Aorta (tissue), 5 donors: ENCODE measurements around the gene GALK2. TPM values are rescaled to one million over a fixed set of nuclear protein-coding genes. Genes with fewer than 3 reads are reported as not detected.
"Not testable (repeated sequence)": the region's sequence is repeated elsewhere in the genome, so short reads cannot be mapped to it uniquely, and the experiment has no call there.

Experiments
- ATAC-seq: fragments of 200-7000 bp; cut with Tn5 transposase; one replicate; pipeline ENCODE4 v1.9.1; 2022; ENCODE audit warnings: moderate library complexity; ENCODE audit not compliant: low FRiP score
- DNase-seq, 2 donors: peaks; one replicate each; pipeline ENCODE4 v3.0.0-alpha.2; 2020
- H3K27ac ChIP-seq, 2 donors: one replicate each; pipeline ENCODE4 v1.5.1; 2013; ENCODE audit warnings: low read length in 2 of 2, mild to moderate bottlenecking in 2 of 2, moderate library complexity in 2 of 2, control low read depth in 1 of 2, inconsistent platforms in 1 of 2, low read depth in 1 of 2
- H3K27me3 ChIP-seq, 2 donors: one replicate each; pipeline ENCODE4 v1.6.1; 2013; ENCODE audit warnings: control low read depth in 1 of 2, low read length in 1 of 2, mild to moderate bottlenecking in 1 of 2, moderate library complexity in 1 of 2; ENCODE audit not compliant: insufficient read depth in 2 of 2, control insufficient read depth in 1 of 2
- H3K36me3 ChIP-seq, 2 donors: one replicate each; pipeline ENCODE4 v1.6.1; 2013; ENCODE audit warnings: control low read depth in 1 of 2, low read length in 1 of 2, mild to moderate bottlenecking in 1 of 2; ENCODE audit not compliant: insufficient read depth in 2 of 2, control insufficient read depth in 1 of 2
- H3K4me1 ChIP-seq, 2 donors: one replicate each; pipeline ENCODE4 v1.6.1; 2013; ENCODE audit warnings: low read length in 2 of 2, control low read depth in 1 of 2, mild to moderate bottlenecking in 1 of 2, moderate library complexity in 1 of 2; ENCODE audit not compliant: insufficient read depth in 2 of 2, control insufficient read depth in 1 of 2
- H3K4me3 ChIP-seq, 2 donors: one replicate each; pipeline ENCODE4 v1.5.1; 2013; ENCODE audit warnings: low read length in 2 of 2, control low read depth in 1 of 2, mild to moderate bottlenecking in 1 of 2
- H3K9me3 ChIP-seq: one replicate; pipeline ENCODE4 v1.6.1; 2013; ENCODE audit warnings: mild to moderate bottlenecking, low read length; ENCODE audit not compliant: control insufficient read depth
- WGBS, 2 donors: extraction: QIAGEN DNeasy Blood & Tissue Kit; methylation state at CpG; one replicate each; pipeline ENCODE4 v1.1.7; 2013; 5-methylcytosine and 5-hydroxymethylcytosine counted together
- intact Hi-C, 2 donors: fragments of 100-400 bp; cut with DNase I; formaldehyde crosslinking; loops; one replicate each; pipeline versions ENCODE4 v1.14.2 to v1.15.0; 2022
- polyA plus RNA-seq, 2 donors: library from polyadenylated mRNA; stranded (reverse); fragments of 200-250 nt; gene quantifications; one replicate each; pipeline ENCODE4 v1.2.3, GENCODE V29; 2013
- total RNA-seq, 2 donors: library from RNA; stranded (reverse); fragmentation: NEBNext Ultra II Directional; extraction: Animal tissue kit (Norgen Biotek cat#: 25700); gene quantifications; one replicate each; pipeline ENCODE4 v1.2.1, GENCODE V29; 2021
- donor health status: healthy with polysubstance abuse.
- donor health status: Bipolar disorder and iron deficiency.
- donor health status: DM: no; HTN: no; CAD: no.
- donor health status: DM: no; HTN: no; CAD: no.
- donor health status: DM: yes; HTN: yes; CAD: no.

GALK2 gene
- total and polyA plus RNA-seq, 4 donors = 12.4 to 36.2 (median 22.0) TPM

- ATAC-seq = no peak
- no peak overlapping the region for H3K27ac ChIP-seq
- H3K9me3 ChIP-seq = no peaks in the 10 kb centered on the region
- H3K27me3 ChIP-seq = no peaks in the 10 kb centered on the region
- WGBS, 2 donors = 88 to 94% methylated on average over 3 of the region's 3 CpGs
- no peaks in the 10 kb centered on the region for H3K4me1 ChIP-seq
- intact Hi-C loops = no loop called here
- peaks cover 2 to 6% of the 10 kb centered on the region in 2 donors for H3K36me3 ChIP-seq
- no peak overlapping the region for H3K4me3 ChIP-seq
- DNase-seq = no peak
These were observed 161.9 kb downstream of the GALK2 start for GRCh38 chr15:49331951-49332350.

DNA sequence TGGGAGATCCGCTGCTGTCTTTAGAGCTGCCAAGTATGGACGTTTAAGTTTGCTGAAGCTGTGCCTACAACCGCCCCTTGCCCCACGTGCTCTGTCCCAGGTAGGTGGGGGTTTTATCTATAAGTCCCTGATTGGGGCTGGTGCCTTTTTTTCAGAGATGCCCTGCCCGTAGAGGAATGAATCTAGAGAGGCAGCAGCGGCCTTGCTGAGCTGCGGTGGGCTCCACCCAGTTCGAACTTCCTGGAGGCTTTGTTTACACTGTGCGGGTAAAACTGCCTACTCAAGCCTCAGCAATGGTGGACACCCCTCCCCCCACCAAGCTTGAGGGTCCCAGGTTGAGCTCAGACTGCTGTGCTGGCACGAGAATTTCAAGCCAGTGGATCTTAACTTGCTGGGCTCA, 169.6 kb downstream of the GALK2 start:
- H3K4me1 ChIP-seq = no peaks in the 10 kb centered on the region
- DNase-seq (no peak), ATAC-seq (no peak)
- H3K27ac ChIP-seq = no peak overlapping the region
- H3K36me3 ChIP-seq = peaks cover 0 to 2% of the 10 kb centered on the region in 2 donors
- H3K4me3 ChIP-seq = no peak overlapping the region
- no peaks in the 10 kb centered on the region for H3K9me3 ChIP-seq
- 75 to 83% methylated on average over 10 of the region's 10 CpGs for WGBS, 2 donors
- intact Hi-C loops = no loop called here
- no peaks in the 10 kb centered on the region for H3K27me3 ChIP-seq

DNA sequence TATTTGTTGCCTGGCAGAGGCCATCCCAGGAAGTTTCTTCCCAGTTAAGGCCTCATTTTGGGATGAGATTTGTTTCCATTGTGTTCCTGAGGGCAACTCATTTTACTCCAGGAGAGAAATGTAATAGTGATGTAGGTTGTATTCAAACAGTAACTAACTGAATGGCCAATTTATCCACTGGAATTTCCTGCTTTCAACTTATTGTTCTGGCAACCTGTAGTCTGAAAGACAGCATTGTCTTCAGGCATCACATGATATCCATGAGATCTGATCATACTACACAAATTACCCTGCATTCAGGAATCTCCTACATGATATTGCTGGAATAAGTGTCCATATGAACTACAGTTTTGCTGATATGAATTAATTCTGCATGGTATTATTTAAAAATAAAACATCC, 173.5 kb downstream of the GALK2 start:
- intact Hi-C loops = no loop called here
- H3K36me3 ChIP-seq = peaks cover 0 to 4% of the 10 kb centered on the region in 2 donors
- DNase-seq (no peak), ATAC-seq (no peak)
- no peak overlapping the region for H3K27ac ChIP-seq
- no peaks in the 10 kb centered on the region for H3K9me3 ChIP-seq
- H3K4me3 ChIP-seq = no peak overlapping the region
- no peaks in the 10 kb centered on the region for H3K4me1 ChIP-seq
- H3K27me3 ChIP-seq = no peaks in the 10 kb centered on the region

GRCh38 chr15:49354439-49354838, 184.4 kb downstream of the GALK2 start:
- intact Hi-C loops, H3K27me3 ChIP-seq, ATAC-seq, H3K36me3 ChIP-seq, H3K4me1 ChIP-seq, H3K9me3 ChIP-seq, H3K4me3 ChIP-seq, H3K27ac ChIP-seq: not testable (repeated sequence)
- DNase-seq = peak in 1 of 2 donors; percentile 32
- WGBS, 2 donors = 91 to 92% methylated on average over 16 to 17 of the region's 17 CpGs

- Histone ChIP-seq H3K36me3 (no peaks in the 10 kb centered on the region), H3K4me1 (no peaks in the 10 kb centered on the region), H3K9me3 (no peaks in the 10 kb centered on the region), H3K27ac (no peak overlapping the region), H3K4me3 (no peak overlapping the region), H3K27me3 (no peaks in the 10 kb centered on the region)
- intact Hi-C loops = no loop called here
- no peak for ATAC-seq
- no peak for DNase-seq
- WGBS, 2 donors = 66 to 73% methylated on average over 3 of the region's 3 CpGs
These were observed 191.3 kb downstream of the GALK2 start for GRCh38 chr15:49361370-49361769.

DNA sequence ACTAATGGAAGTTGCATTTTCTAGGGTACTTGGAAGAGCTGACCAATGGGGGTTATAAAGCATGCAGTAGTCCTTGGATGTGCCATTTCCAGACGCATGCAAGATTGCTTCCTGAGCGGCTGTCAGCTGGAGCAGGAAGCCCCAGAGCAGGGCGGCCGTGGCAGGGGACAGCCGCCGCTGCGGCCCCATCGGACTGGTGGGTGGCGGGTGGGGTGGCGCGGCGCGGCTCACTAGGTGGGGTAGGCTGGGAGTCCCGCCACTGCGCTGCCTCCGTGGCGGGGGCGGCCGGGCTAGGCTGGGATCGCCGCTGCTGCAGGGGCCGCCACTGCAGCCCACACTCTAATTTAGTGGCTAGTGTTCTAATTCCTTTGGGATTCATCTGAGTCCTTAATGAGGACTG, 196.4 kb downstream of the GALK2 start:
- Histone ChIP-seq H3K4me3 (no peak overlapping the region), H3K27me3 (no peaks in the 10 kb centered on the region), H3K27ac (no peak overlapping the region), H3K36me3 (no peaks in the 10 kb centered on the region), H3K4me1 (no peaks in the 10 kb centered on the region), H3K9me3 (no peaks in the 10 kb centered on the region)
- ATAC-seq = no peak
- peak in 1 of 2 donors; percentile 45 for DNase-seq
- intact Hi-C loops = no loop called here
- 96 to 97% methylated on average over 22 of the region's 22 CpGs for WGBS, 2 donors

- H3K27me3 ChIP-seq = no peaks in the 10 kb centered on the region
- no peaks in the 10 kb centered on the region for H3K9me3 ChIP-seq
- no peak for ATAC-seq
- H3K27ac ChIP-seq = no peak overlapping the region
- H3K4me3 ChIP-seq = no peak overlapping the region
- no peak for DNase-seq
- 95 to 97% methylated on average over 1 of the region's 1 CpG for WGBS, 2 donors
- no peaks in the 10 kb centered on the region for H3K36me3 ChIP-seq
- intact Hi-C loops = no loop called here
- H3K4me1 ChIP-seq = no peaks in the 10 kb centered on the region
These were observed 200.7 kb downstream of the GALK2 start for GRCh38 chr15:49370782-49371181.

DNA sequence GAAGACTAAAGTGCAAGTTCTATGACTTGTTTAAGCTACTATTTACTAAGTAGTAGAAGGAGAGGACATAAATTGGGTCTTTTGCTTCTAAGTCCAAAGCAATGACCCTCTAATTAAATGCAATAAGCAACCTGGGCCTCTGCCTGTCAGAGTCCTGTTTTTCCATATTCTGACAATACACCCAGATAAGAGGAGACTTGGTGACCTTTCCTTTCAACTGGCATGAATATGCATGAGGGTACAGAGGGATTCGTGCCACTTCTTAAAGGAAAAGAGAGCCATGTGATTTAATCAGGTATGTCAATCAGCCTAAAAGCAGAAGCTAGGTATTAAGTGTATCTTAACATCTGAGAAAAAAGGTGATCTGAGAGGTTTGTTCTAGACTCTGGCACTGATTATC, 202.3 kb downstream of the GALK2 start:
- DNase-seq (no peak), ATAC-seq (no peak)
- intact Hi-C loops = no loop called here
- Histone ChIP-seq H3K9me3 (no peaks in the 10 kb centered on the region), H3K4me3 (no peak overlapping the region), H3K27ac (no peak overlapping the region), H3K36me3 (no peaks in the 10 kb centered on the region), H3K27me3 (no peaks in the 10 kb centered on the region), H3K4me1 (no peaks in the 10 kb centered on the region)
- 68 to 76% methylated on average over 1 of the region's 1 CpG for WGBS, 2 donors

GRCh38 chr15:49379996-49380395, 209.9 kb downstream of the GALK2 start:
- Histone ChIP-seq H3K27me3 (no peaks in the 10 kb centered on the region), H3K9me3 (no peaks in the 10 kb centered on the region), H3K4me1 (no peaks in the 10 kb centered on the region), H3K27ac (no peak overlapping the region), H3K4me3 (no peak overlapping the region), H3K36me3 (no peaks in the 10 kb centered on the region)
- intact Hi-C loops = no loop called here
- peak in 1 of 2 donors; percentile 28 for DNase-seq
- WGBS, 2 donors = 85 to 91% methylated on average over 4 of the region's 4 CpGs
- ATAC-seq = no peak
